A673 (cell line): ENCODE results near the gene TTYH3. TPM values are rescaled to one million over a fixed set of nuclear protein-coding genes. Genes with fewer than 3 reads are reported as not detected.

Experiments used
- BruUV-seq: library from RNA; stranded (reverse); fragments of 400-500 nt; replicated peaks from 2 replicates; lab custom pipeline; 2021; lab: Mats Ljungman, UMichigan
- CTCF ChIA-PET: fragments of 300-600 bp; sonication (Branson Sonifier 250); formaldehyde crosslinking; loops from one replicate; lab custom pipeline; 2022; ENCODE audit warnings: antibody characterized with exemption; lab: Charles Lee
- POLR2A ChIA-PET: fragments of 300-600 bp; sonication (Branson Sonifier 250); formaldehyde crosslinking; loops from one replicate; lab custom pipeline; 2022; ENCODE audit warnings: antibody characterized with exemption; ENCODE audit not compliant: low non-redundant PET; lab: Charles Lee
- DNase-seq: peaks from one replicate; pipeline ENCODE4 v3.0.0-alpha.2; 2015; ENCODE audit warnings: low spot score
- H3K27ac ChIP-seq: fragments of 200-600 bp; sonication (generic); 2 replicates; pipeline ENCODE4 v1.5.1; 2016; ENCODE audit warnings: mixed run types, low read depth, mild to moderate bottlenecking, mixed read lengths, antibody characterized with exemption, low read length; ENCODE audit not compliant: poor library complexity, severe bottlenecking
- H3K27me3 ChIP-seq: fragments of 200-600 bp; sonication (generic); replicated peaks from 2 replicates; pipeline ENCODE4 v1.6.1; 2017; ENCODE audit warnings: mixed run types, low read depth, mild to moderate bottlenecking, mixed read lengths, antibody characterized with exemption, low read length; ENCODE audit not compliant: insufficient read depth, poor library complexity
- H3K36me3 ChIP-seq: fragments of 200-600 bp; sonication (generic); 2 replicates; pipeline ENCODE4 v1.6.1; 2016; ENCODE audit warnings: mixed run types, mild to moderate bottlenecking, mixed read lengths, antibody characterized with exemption, low read length; ENCODE audit not compliant: insufficient read depth, poor library complexity, severe bottlenecking
- H3K4me1 ChIP-seq: fragments of 200-600 bp; sonication (generic); 2 replicates; pipeline ENCODE4 v1.6.1; 2017; ENCODE audit warnings: mixed run types, mild to moderate bottlenecking, mixed read lengths, antibody characterized with exemption, low read length; ENCODE audit not compliant: insufficient read depth, poor library complexity, severe bottlenecking
- H3K4me3 ChIP-seq: fragments of 200-600 bp; sonication (generic); 2 replicates; pipeline ENCODE4 v1.5.1; 2016; ENCODE audit warnings: low read depth, mixed run types, mild to moderate bottlenecking, mixed read lengths, low read length; ENCODE audit not compliant: poor library complexity, severe bottlenecking
- H3K9me3 ChIP-seq: fragments of 200-600 bp; sonication (generic); 2 replicates; pipeline ENCODE4 v1.6.1; 2016; ENCODE audit warnings: mixed run types, low read depth, mild to moderate bottlenecking, mixed read lengths, antibody characterized with exemption, low read length; ENCODE audit not compliant: poor library complexity, severe bottlenecking
- CTCF ChIP-seq: fragments of 300-800, 200-600 bp; sonication (generic); conservative IDR thresholded peaks from 2 replicates; pipeline ENCODE4 v1.5.1; 2017; ENCODE audit warnings: low read depth, mild to moderate bottlenecking, antibody characterized with exemption, low read length, moderate library complexity, mixed read lengths
- EZH2 ChIP-seq: fragments of 200-600 bp; sonication (generic); IDR thresholded peaks from 2 replicates; pipeline ENCODE4 v1.6.1; 2017; ENCODE audit warnings: borderline replicate concordance, low read depth, mild to moderate bottlenecking, mixed read lengths, antibody characterized with exemption, low read length; ENCODE audit not compliant: poor library complexity, severe bottlenecking
- intact Hi-C: fragments of 100-400 bp; cut with micrococcal nuclease; formaldehyde crosslinking; loops from one replicate; pipeline ENCODE4 v1.10.0; 2022; ENCODE audit not compliant: unreplicated experiment
- total RNA-seq: library from RNA; stranded (reverse); gene quantifications from 2 replicates; pipeline ENCODE4 v1.2.3, GENCODE V29; 2021

The TTYH3 gene
- total RNA-seq, 1 experiment from 2014 or later, result 248 TPM

GRCh38 chr7:2646680-2647571 lies 15.1 kb downstream of the TTYH3 start:
- H3K27ac ChIP-seq, result no peak overlapping the region
- peaks cover 19% of the 10 kb centered on the region for H3K4me1 ChIP-seq
- TF ChIP-seq EZH2, result no peak
- no peak for TF ChIP-seq CTCF
- ChIA-PET CTCF (no interaction called here), POLR2A (no interaction called here)
- H3K4me3 ChIP-seq, result no peak overlapping the region
- BruUV-seq, result no TSS peak
- peaks cover 31% of the 10 kb centered on the region for H3K36me3 ChIP-seq
- intact Hi-C loops, result no loop called here
- no peaks in the 10 kb centered on the region for H3K9me3 ChIP-seq
- DNase-seq, result no peak
- no peaks in the 10 kb centered on the region for H3K27me3 ChIP-seq

GRCh38 chr7:2647594-2648172 lies 15.9 kb downstream of the TTYH3 start:
- peaks cover 19% of the 10 kb centered on the region for H3K4me1 ChIP-seq
- POLR2A ChIA-PET, result interaction anchor here (0.6 kb wide), 1 partner anchor 16 kb away, joined by 16 read pairs; no protein-coding TSS in a partner anchor

More at GRCh38 chr7:2647594-2648172, 15.9 kb downstream of the TTYH3 start:
- Histone ChIP-seq H3K4me3 (no peak overlapping the region), H3K27ac (no peak overlapping the region), H3K36me3 (peaks cover 38% of the 10 kb centered on the region), H3K9me3 (no peaks in the 10 kb centered on the region), H3K27me3 (no peaks in the 10 kb centered on the region)
- TF ChIP-seq CTCF (no peak), EZH2 (no peak)
- DNase-seq, result no peak
- intact Hi-C loops, result no loop called here
- no TSS peak for BruUV-seq
- CTCF ChIA-PET, result no interaction called here
